HTERT RPE-1 (cell line): ENCODE results near the gene MXRA8.
"Not testable (repeated sequence)": the region's sequence is repeated elsewhere in the genome, so short reads cannot be mapped to it uniquely, and the experiment has no call there.

Experiments used
- in situ Hi-C: fragments of 300-500 bp; cut with MboI; formaldehyde crosslinking; loops from 4 replicates; pipeline ENCODE4 v1.14.3; 2020; ENCODE audit warnings: low sequenced_read_pairs

MXRA8 gene

GRCh38 chr1:1393428-1393827 is 35.1 kb upstream of the MXRA8 start:
- in situ Hi-C loops = no loop called here

GRCh38 chr1:1393014-1393413 is 34.7 kb upstream of the MXRA8 start:
- in situ Hi-C loops = no loop called here

- in situ Hi-C loops = no loop called here
Observed at GRCh38 chr1:1391225-1391624, 32.9 kb upstream of the MXRA8 start.

GRCh38 chr1:1390675-1391074 is 32.3 kb upstream of the MXRA8 start:
- in situ Hi-C loops = no loop called here

- in situ Hi-C loops = no loop called here
Observed at GRCh38 chr1:1388078-1388472, 29.7 kb upstream of the MXRA8 start.

- in situ Hi-C loops = no loop called here
Observed at GRCh38 chr1:1387098-1388077, 29.0 kb upstream of the MXRA8 start.

- in situ Hi-C loops = no loop called here
Observed at GRCh38 chr1:1385931-1386330, 27.6 kb upstream of the MXRA8 start.

- in situ Hi-C loops = not testable (repeated sequence)
Observed at GRCh38 chr1:1385339-1385738, 27.0 kb upstream of the MXRA8 start.

GRCh38 chr1:1381294-1381693 is 22.9 kb upstream of the MXRA8 start:
- in situ Hi-C loops = no loop called here

- in situ Hi-C loops = no loop called here
Observed at GRCh38 chr1:1380860-1381259, 22.5 kb upstream of the MXRA8 start.

GRCh38 chr1:1377540-1378205 is 19.3 kb upstream of the MXRA8 start:
- in situ Hi-C loops = no loop called here

- in situ Hi-C loops = no loop called here
Observed at GRCh38 chr1:1376551-1377226, 18.3 kb upstream of the MXRA8 start.

GRCh38 chr1:1374929-1375662 is 16.7 kb upstream of the MXRA8 start, which contains the start of gene AURKAIP1:
Gene AURKAIP1, minus strand, starts transcription at chr1:1375207. Its CDS starts 451 bp downstream, at chr1:1374756.
- in situ Hi-C loops = no loop called here

GRCh38 chr1:1374589-1374928 is 16.2 kb upstream of the MXRA8 start:
- in situ Hi-C loops = no loop called here

- in situ Hi-C loops = no loop called here
Observed at GRCh38 chr1:1373815-1374588, 15.6 kb upstream of the MXRA8 start.

- in situ Hi-C loops = no loop called here
Observed at GRCh38 chr1:1373051-1373814, 14.9 kb upstream of the MXRA8 start.

- in situ Hi-C loops = no loop called here
Observed at GRCh38 chr1:1371746-1372711, 13.7 kb upstream of the MXRA8 start.

- in situ Hi-C loops = no loop called here
Observed at GRCh38 chr1:1371364-1371745, 13.0 kb upstream of the MXRA8 start.
